ENCODE data around the gene ADAMTSL2.

The ADAMTSL2 gene

GRCh38 chr9:133622555-133622954 is 88.1 kb downstream of the ADAMTSL2 start:
- no peak for DNase-seq (ENCODE audit: low read depth in 1 of 2, low spot score in 1 of 2)
- H3K27me3 ChIP-seq (ENCODE audit: insufficient read depth, poor library complexity, severe bottlenecking), result peaks cover 16% of the 10 kb centered on the region
- TF ChIP-seq POLR2AphosphoS5 (IDR thresholded peaks at IDR 0.05; ENCODE audit: low read depth) (no peak), SPI1 (IDR thresholded peaks at IDR 0.05; ENCODE audit: borderline replicate concordance, low read depth) (no peak), GABPA (IDR thresholded peaks at IDR 0.05; ENCODE audit: low read depth) (no peak), CTCF (IDR thresholded peaks at IDR 0.05; ENCODE audit: insufficient read depth, low read length) (no peak)
- TF ChIP-seq, protein P1, sequence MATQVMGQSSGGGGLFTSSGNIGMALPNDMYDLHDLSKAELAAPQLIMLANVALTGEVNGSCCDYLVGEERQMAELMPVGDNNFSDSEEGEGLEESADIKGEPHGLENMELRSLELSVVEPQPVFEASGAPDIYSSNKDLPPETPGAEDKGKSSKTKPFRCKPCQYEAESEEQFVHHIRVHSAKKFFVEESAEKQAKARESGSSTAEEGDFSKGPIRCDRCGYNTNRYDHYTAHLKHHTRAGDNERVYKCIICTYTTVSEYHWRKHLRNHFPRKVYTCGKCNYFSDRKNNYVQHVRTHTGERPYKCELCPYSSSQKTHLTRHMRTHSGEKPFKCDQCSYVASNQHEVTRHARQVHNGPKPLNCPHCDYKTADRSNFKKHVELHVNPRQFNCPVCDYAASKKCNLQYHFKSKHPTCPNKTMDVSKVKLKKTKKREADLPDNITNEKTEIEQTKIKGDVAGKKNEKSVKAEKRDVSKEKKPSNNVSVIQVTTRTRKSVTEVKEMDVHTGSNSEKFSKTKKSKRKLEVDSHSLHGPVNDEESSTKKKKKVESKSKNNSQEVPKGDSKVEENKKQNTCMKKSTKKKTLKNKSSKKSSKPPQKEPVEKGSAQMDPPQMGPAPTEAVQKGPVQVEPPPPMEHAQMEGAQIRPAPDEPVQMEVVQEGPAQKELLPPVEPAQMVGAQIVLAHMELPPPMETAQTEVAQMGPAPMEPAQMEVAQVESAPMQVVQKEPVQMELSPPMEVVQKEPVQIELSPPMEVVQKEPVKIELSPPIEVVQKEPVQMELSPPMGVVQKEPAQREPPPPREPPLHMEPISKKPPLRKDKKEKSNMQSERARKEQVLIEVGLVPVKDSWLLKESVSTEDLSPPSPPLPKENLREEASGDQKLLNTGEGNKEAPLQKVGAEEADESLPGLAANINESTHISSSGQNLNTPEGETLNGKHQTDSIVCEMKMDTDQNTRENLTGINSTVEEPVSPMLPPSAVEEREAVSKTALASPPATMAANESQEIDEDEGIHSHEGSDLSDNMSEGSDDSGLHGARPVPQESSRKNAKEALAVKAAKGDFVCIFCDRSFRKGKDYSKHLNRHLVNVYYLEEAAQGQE (IDR thresholded peaks at IDR 0.05; ENCODE audit: insufficient replicate concordance, low read depth), result no peak
- H3K4me3 ChIP-seq (replicated peaks; ENCODE audit: insufficient read depth, low read length), result no peak overlapping the region
- H3K27ac ChIP-seq (replicated peaks), result no peak overlapping the region

All from HL-60 (cell line).